Right lobe of liver (tissue), 4 donors: ENCODE measurements around the gene PTCD3.

ENCODE experiments used
- CTCF ChIP-seq, 4 donors: fragments of 200-600 bp in 3 of 4; fragments of 450-650 bp in 1 of 4; IDR thresholded peaks; one replicate each; pipeline versions ENCODE4 v1.5.1 to v1.8.0; 2016 to 2022; ENCODE audit warnings: antibody characterized with exemption in 4 of 4, mild to moderate bottlenecking in 2 of 4
- POLR2A ChIP-seq: fragments of 450-650 bp; IDR thresholded peaks from one replicate; pipeline ENCODE4 v1.6.1; 2017; ENCODE audit warnings: antibody characterized with exemption, mild to moderate bottlenecking
- donor health status: DM: no; HTN: no; CAD: no.
- donor health status: DM: no; HTN: no; CAD: no.
- donor health status: DM: no; HTN: yes; CAD: no.

GRCh38 chr2:86066007-86066578 lies 39.9 kb upstream of the PTCD3 start:
- TF ChIP-seq CTCF (IDR thresholded peaks at IDR 0.05) (no peak), POLR2A (no peak)
